B cell (primary cell): ENCODE measurements around the gene CDH13. TPM values are rescaled to one million over a fixed set of nuclear protein-coding genes. Genes with fewer than 3 reads are reported as not detected.

Experiments used
- ATAC-seq: fragments of 200-7000 bp; cut with Tn5 transposase; one replicate; pipeline ENCODE4 v1.10.0; 2021; ENCODE audit warnings: low read depth, mild to moderate bottlenecking, moderate number of reproducible peaks, moderate library complexity
- CTCF ChIA-PET: fragments of 350-600 bp; sonication (Branson Sonifier 250); formaldehyde crosslinking; loops from one replicate; lab custom pipeline; 2021; ENCODE audit warnings: antibody characterized with exemption, inconsistent platforms; lab: Charles Lee
- POLR2A ChIA-PET: fragments of 350-600 bp; sonication (Branson Sonifier 250); formaldehyde crosslinking; loops from one replicate; lab custom pipeline; 2021; ENCODE audit warnings: antibody characterized with exemption; lab: Charles Lee
- DNase-seq: peaks from one replicate; pipeline ENCODE4 v3.0.0; 2013
- H2AFZ ChIP-seq: 2 replicates; pipeline ENCODE4 v1.6.1; 2012; ENCODE audit warnings: mild to moderate bottlenecking, low read depth, low read length; ENCODE audit not compliant: insufficient read depth, poor library complexity, severe bottlenecking
- H3K27ac ChIP-seq, 2 donors: 1 replicate in 1 of 2; 2 replicates in 1 of 2; pipeline ENCODE4 v1.5.1; 2012 to 2013; ENCODE audit warnings: low read length in 2 of 2, mild to moderate bottlenecking in 2 of 2, moderate library complexity in 1 of 2
- H3K27me3 ChIP-seq, 4 experiments: fragments of 200-600 bp in 1 of 4; sonication (generic) in 1 of 4; replicated peaks in 1 of 4; 1 replicate in 2 of 4; 2 replicates in 2 of 4; pipeline versions ENCODE4 v1.6.1 to v1.7.0; 2013 to 2016; ENCODE audit warnings: low read length in 3 of 4, mild to moderate bottlenecking in 2 of 4, mixed read lengths in 1 of 4, moderate library complexity in 1 of 4; ENCODE audit not compliant: insufficient read depth in 4 of 4, control insufficient read depth in 3 of 4; ENCODE audit errors: control extremely low read depth in 1 of 4
- H3K36me3 ChIP-seq, 2 experiments: replicated peaks in 1 of 2; 1 replicate in 1 of 2; 2 replicates in 1 of 2; pipeline versions ENCODE4 v1.6.1 to v1.7.1; 2013; ENCODE audit warnings: low read length in 1 of 2; ENCODE audit not compliant: insufficient read depth in 2 of 2, control insufficient read depth in 1 of 2; ENCODE audit errors: control extremely low read depth in 1 of 2, extremely low read depth in 1 of 2
- H3K4me1 ChIP-seq, 2 donors: fragments of 200-600 bp in 1 of 2; sonication (generic) in 1 of 2; 1 replicate in 1 of 2; 2 replicates in 1 of 2; pipeline versions ENCODE4 v1.5.1 to v1.6.1; 2013 to 2017; ENCODE audit warnings: low read length in 2 of 2; ENCODE audit not compliant: control insufficient read depth in 2 of 2, insufficient read depth in 2 of 2
- H3K4me2 ChIP-seq: replicated peaks from 2 replicates; pipeline ENCODE3; 2012; ENCODE audit warnings: mild to moderate bottlenecking, low read depth, low read length; ENCODE audit not compliant: poor library complexity, severe bottlenecking
- H3K4me3 ChIP-seq, 5 experiments: fragments of 200-600 bp in 1 of 5; sonication (generic) in 1 of 5; 1 replicate in 3 of 5; 2 replicates in 2 of 5; pipeline versions ENCODE4 v1.5.1 to v1.7.0; 2011 to 2016; ENCODE audit warnings: low read length in 4 of 5, mild to moderate bottlenecking in 4 of 5, low read depth in 2 of 5, control low read depth in 1 of 5, moderate library complexity in 1 of 5; ENCODE audit not compliant: insufficient read depth in 1 of 5; ENCODE audit errors: control extremely low read depth in 1 of 5, extremely low read depth in 1 of 5
- H3K79me2 ChIP-seq: fragments of 200-600 bp; sonication (generic); one replicate; pipeline ENCODE4 v1.6.0; 2016; ENCODE audit warnings: low read length; ENCODE audit not compliant: control insufficient read depth, insufficient read depth
- H3K9ac ChIP-seq: fragments of 200-600 bp; sonication (generic); 2 replicates; pipeline ENCODE4 v1.6.1; 2017; ENCODE audit warnings: mild to moderate bottlenecking, low read length, moderate library complexity
- H3K9me3 ChIP-seq, 3 donors: one replicate each; pipeline versions ENCODE4 v1.6.1 to v1.7.1; 2013; ENCODE audit warnings: low read length in 2 of 3; ENCODE audit not compliant: control insufficient read depth in 2 of 3, insufficient read depth in 1 of 3; ENCODE audit errors: control extremely low read depth in 1 of 3
- H4K20me1 ChIP-seq: 2 replicates; pipeline ENCODE4 v1.6.0; 2012; ENCODE audit warnings: mild to moderate bottlenecking, low read length; ENCODE audit not compliant: insufficient read depth, control insufficient read depth, poor library complexity, severe bottlenecking
- H3K27ac Mint-ChIP-seq: one replicate; pipeline ENCODE4 v1.8.0; 2021; ENCODE audit warnings: mixed read lengths
- H3K27me3 Mint-ChIP-seq: one replicate; pipeline ENCODE4 v1.8.0; 2021; ENCODE audit warnings: mixed read lengths
- H3K4me1 Mint-ChIP-seq: one replicate; pipeline ENCODE4 v1.8.0; 2021; ENCODE audit warnings: mixed read lengths
- H3K4me3 Mint-ChIP-seq: one replicate; pipeline ENCODE4 v1.8.0; 2021; ENCODE audit warnings: mixed read lengths
- H3K9me3 Mint-ChIP-seq: one replicate; pipeline ENCODE4 v1.8.0; 2022; ENCODE audit warnings: mixed read lengths; ENCODE audit not compliant: insufficient read depth
- EZH2 ChIP-seq: IDR thresholded peaks from 2 replicates; pipeline ENCODE4 v1.6.1; 2012; ENCODE audit warnings: borderline replicate concordance, low read depth, mild to moderate bottlenecking, moderate library complexity, low read length; ENCODE audit not compliant: insufficient read depth, poor library complexity, severe bottlenecking
- WGBS: methylation state at CpG from one replicate; pipeline ENCODE4 v1.1.5; 2013; ENCODE audit warnings: missing lambda C conversion rate; ENCODE audit not compliant: insufficient coverage; 5-methylcytosine and 5-hydroxymethylcytosine counted together
- intact Hi-C: fragments of 100-400 bp; cut with micrococcal nuclease; formaldehyde crosslinking; loops from one replicate; pipeline ENCODE4 v1.10.0; 2022
- polyA plus RNA-seq: library from polyadenylated mRNA; depleted of rRNA; stranded (reverse); fragments of >200 nt; gene quantifications from 2 replicates; pipeline ENCODE4 v1.2.3, GENCODE V29; 2012
- total RNA-seq, 2 donors: library from RNA; stranded (reverse); fragments of 120-200 nt in 1 of 2; gene quantifications; 1 replicate in 1 of 2; 2 replicates in 1 of 2; pipeline versions ENCODE4 v1.2.3 to v1.2.4, GENCODE V29; 2013 to 2022
- TF ChIP-seq, protein P1 (sequence below): fragments of 200-600 bp; IDR thresholded peaks from one replicate; pipeline ENCODE4 v1.8.0; 2022; ENCODE audit warnings: antibody characterized with exemption, mild to moderate bottlenecking

Gene CDH13
- total and polyA plus RNA-seq, 2 donors (not counting 1 experiment from before 2014, with no cell fraction given): not detected

DNA sequence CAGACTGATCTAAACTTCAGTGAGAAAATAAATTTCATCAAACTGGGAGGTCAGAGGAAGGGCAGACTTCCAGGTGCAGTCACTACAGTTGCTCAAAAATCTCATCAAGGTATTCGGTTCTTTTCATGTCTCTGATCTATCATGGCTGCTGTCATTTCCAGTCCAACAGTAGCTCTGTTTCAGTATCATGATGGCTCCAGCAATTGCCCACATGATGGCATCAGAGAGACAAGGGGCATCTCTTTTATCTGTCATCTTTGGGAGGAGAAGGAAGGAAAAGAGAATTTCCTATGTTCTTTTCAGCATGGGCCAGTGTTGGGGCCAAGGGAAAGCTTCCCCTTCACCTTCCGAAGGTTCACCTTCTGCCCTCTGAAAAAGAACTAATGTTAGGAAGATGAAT lies 676.1 kb downstream of the CDH13 start:
- Histone ChIP-seq H3K27ac (no peak overlapping the region), H3K9me3 (no peaks in the 10 kb centered on the region), H3K36me3 (no peaks in the 10 kb centered on the region), H3K9ac (no peak overlapping the region), H4K20me1 (no peaks in the 10 kb centered on the region), H3K4me1 (no peaks in the 10 kb centered on the region), H3K4me2 (no peak overlapping the region), H3K4me3 (no peak overlapping the region), H2AFZ (no peak overlapping the region), H3K79me2 (no peaks in the 10 kb centered on the region), H3K27me3 (no peaks in the 10 kb centered on the region)
- H3K9me3 Mint-ChIP-seq: no peaks in the 10 kb centered on the region
- H3K4me3 Mint-ChIP-seq: no peak overlapping the region
- no peak overlapping the region for H3K27ac Mint-ChIP-seq
- intact Hi-C loops: no loop called here
- TF ChIP-seq, protein P1, sequence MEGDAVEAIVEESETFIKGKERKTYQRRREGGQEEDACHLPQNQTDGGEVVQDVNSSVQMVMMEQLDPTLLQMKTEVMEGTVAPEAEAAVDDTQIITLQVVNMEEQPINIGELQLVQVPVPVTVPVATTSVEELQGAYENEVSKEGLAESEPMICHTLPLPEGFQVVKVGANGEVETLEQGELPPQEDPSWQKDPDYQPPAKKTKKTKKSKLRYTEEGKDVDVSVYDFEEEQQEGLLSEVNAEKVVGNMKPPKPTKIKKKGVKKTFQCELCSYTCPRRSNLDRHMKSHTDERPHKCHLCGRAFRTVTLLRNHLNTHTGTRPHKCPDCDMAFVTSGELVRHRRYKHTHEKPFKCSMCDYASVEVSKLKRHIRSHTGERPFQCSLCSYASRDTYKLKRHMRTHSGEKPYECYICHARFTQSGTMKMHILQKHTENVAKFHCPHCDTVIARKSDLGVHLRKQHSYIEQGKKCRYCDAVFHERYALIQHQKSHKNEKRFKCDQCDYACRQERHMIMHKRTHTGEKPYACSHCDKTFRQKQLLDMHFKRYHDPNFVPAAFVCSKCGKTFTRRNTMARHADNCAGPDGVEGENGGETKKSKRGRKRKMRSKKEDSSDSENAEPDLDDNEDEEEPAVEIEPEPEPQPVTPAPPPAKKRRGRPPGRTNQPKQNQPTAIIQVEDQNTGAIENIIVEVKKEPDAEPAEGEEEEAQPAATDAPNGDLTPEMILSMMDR: no peak
- TF ChIP-seq EZH2: no peak
- ATAC-seq (no peak), DNase-seq (no peak)
- POLR2A ChIA-PET: no interaction called here
- peaks cover 22% of the 10 kb centered on the region for H3K27me3 Mint-ChIP-seq
- CTCF ChIA-PET: no interaction called here
- 95% methylated on average over 2 of the region's 2 CpGs for WGBS
- no peaks in the 10 kb centered on the region for H3K4me1 Mint-ChIP-seq

DNA sequence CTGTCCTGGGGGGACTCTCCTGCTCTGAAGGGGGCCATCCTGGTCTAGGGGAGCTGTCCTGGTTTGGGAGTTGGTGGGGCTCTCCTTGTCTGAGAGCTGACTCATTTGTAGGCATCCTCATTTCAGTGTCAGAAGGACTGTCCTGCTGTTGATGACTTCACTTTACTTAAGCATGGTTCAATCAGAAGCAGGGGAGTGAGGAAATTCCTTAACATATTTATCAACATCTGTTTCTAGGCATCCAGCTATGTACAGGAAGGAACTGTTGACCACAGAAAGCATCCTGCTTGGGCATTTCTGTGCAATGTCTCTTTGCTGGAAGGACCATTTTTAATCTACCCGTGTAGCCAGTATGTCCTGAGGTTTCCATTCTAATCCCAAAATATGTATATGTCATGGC lies 678.3 kb downstream of the CDH13 start:
- no peak overlapping the region for H3K27ac ChIP-seq
- no peak for ATAC-seq
- intact Hi-C loops: no loop called here
- H3K9me3 Mint-ChIP-seq: no peaks in the 10 kb centered on the region
- no peaks in the 10 kb centered on the region for H3K79me2 ChIP-seq
- H3K4me1 Mint-ChIP-seq: no peaks in the 10 kb centered on the region
- no peak overlapping the region for H3K4me2 ChIP-seq
- H4K20me1 ChIP-seq: no peaks in the 10 kb centered on the region
- no peaks in the 10 kb centered on the region for H3K9me3 ChIP-seq
- peaks cover 0 to 3% (median 0%) of the 10 kb centered on the region in 4 experiments for H3K27me3 ChIP-seq
- WGBS: no CpG with 5 or more reads among the region's 1 CpG
- POLR2A ChIA-PET: no interaction called here
- H3K4me3 ChIP-seq: no peak overlapping the region
- peaks cover 27% of the 10 kb centered on the region for H3K27me3 Mint-ChIP-seq
- H3K4me3 Mint-ChIP-seq: no peak overlapping the region
- H3K27ac Mint-ChIP-seq: no peak overlapping the region
- no peak for TF ChIP-seq EZH2
- TF ChIP-seq, protein P1: no peak
- no peaks in the 10 kb centered on the region for H3K36me3 ChIP-seq
- H2AFZ ChIP-seq: no peak overlapping the region
- H3K4me1 ChIP-seq: no peaks in the 10 kb centered on the region
- CTCF ChIA-PET: no interaction called here
- DNase-seq: no peak
- H3K9ac ChIP-seq: no peak overlapping the region
